Ovary (tissue), 9 donors: ENCODE data around the gene KLK7. TPM values are rescaled to one million over a fixed set of nuclear protein-coding genes. Genes with fewer than 3 reads are reported as not detected.

ENCODE experiments used
- DNase-seq, 5 donors: peaks; one replicate each; pipeline ENCODE4 v3.0.0-alpha.2; 2019 to 2020
- H3K27ac ChIP-seq, 2 donors: fragments of 200-600 bp; one replicate each; pipeline versions ENCODE4 v1.5.1 to v1.8.0; 2019 to 2022
- H3K27me3 ChIP-seq: fragments of 200-600 bp; one replicate; pipeline ENCODE4 v1.8.0; 2022
- H3K36me3 ChIP-seq: fragments of 200-600 bp; sonication (generic); one replicate; pipeline ENCODE4 v1.5.1; 2019
- H3K4me1 ChIP-seq: one replicate; pipeline ENCODE4 v1.8.1; 2013; ENCODE audit warnings: mild to moderate bottlenecking, moderate library complexity; ENCODE audit not compliant: insufficient read depth
- H3K4me3 ChIP-seq: fragments of 200-600 bp; sonication (generic); one replicate; pipeline ENCODE4 v1.5.1; 2017
- H3K9me3 ChIP-seq, 2 donors: fragments of 200-600 bp in 1 of 2; sonication (generic) in 1 of 2; one replicate each; pipeline versions ENCODE4 v1.5.1 to v1.8.1; 2013 to 2019; ENCODE audit warnings: mild to moderate bottlenecking in 1 of 2, moderate library complexity in 1 of 2
- EP300 ChIP-seq: sonication (generic); formaldehyde crosslinking; IDR thresholded peaks from one replicate; pipeline ENCODE4 v1.6.1; 2017; ENCODE audit warnings: antibody characterized with exemption
- POLR2A ChIP-seq: fragments of 450-650 bp; IDR thresholded peaks from one replicate; pipeline ENCODE4 v1.6.1; 2017; ENCODE audit warnings: antibody characterized with exemption, mild to moderate bottlenecking, moderate library complexity
- WGBS, 3 donors: extraction: QIAGEN DNeasy Blood & Tissue Kit in 1 of 3; methylation state at CpG; one replicate each; pipeline versions ENCODE4 v1.1.5 to v1.1.7; 2013 to 2017; 5-methylcytosine and 5-hydroxymethylcytosine counted together
- intact Hi-C, 4 donors: fragments of 100-400 bp; cut with DNase I; formaldehyde crosslinking; loops; one replicate each; pipeline versions ENCODE4 v1.11.0 to v1.15.1; 2022 to 2023
- polyA plus RNA-seq, 2 donors: library from polyadenylated mRNA; stranded (reverse); fragments of 200-250 nt in 1 of 2; fragments of 350-450 nt in 1 of 2; fragmentation: Illumina TruSeq in 1 of 2; extraction: RNeasy Lipid Tissue Mini Kit (QIAGEN cat#74804) in 1 of 2; gene quantifications; one replicate each; pipeline ENCODE4 v1.2.3, GENCODE V29; 2013 to 2014
- total RNA-seq, 7 donors: library from RNA; depleted of rRNA in 2 of 7; stranded (reverse); fragments of >200 nt in 2 of 7; fragmentation: NEBNext Ultra II Directional in 3 of 7; extraction: Animal tissue kit (Norgen Biotek cat#: 25700) in 3 of 7; gene quantifications; one replicate each; pipeline versions ENCODE4 v1.1.0 to v1.2.4, GENCODE V29; 2016 to 2023
- TF ChIP-seq, protein P1 (sequence below), 3 donors: fragments of 450-650 bp in 2 of 3; fragments of 200-600 bp in 1 of 3; IDR thresholded peaks; one replicate each; pipeline versions ENCODE4 v1.5.1 to v1.8.0; 2016 to 2022; ENCODE audit warnings: antibody characterized with exemption in 3 of 3, mild to moderate bottlenecking in 1 of 3
- donor health status: DM: no; HTN: no; CAD: no; lungs with moderate emphysema.
- donor health status: DM: no; HTN: no; CAD: no.
- donor health status: Bipolar disorder and iron deficiency.
- donor health status: DM: yes; HTN: yes; CAD: no.
- donor health status: DM: no; HTN: no; CAD: no.
- donor health status: DM: yes; HTN: yes; CAD: no.

Gene KLK7
- total and polyA plus RNA-seq, 9 donors, result 0.05 to 59.6 (median 0.97) TPM; not detected in 4

DNA sequence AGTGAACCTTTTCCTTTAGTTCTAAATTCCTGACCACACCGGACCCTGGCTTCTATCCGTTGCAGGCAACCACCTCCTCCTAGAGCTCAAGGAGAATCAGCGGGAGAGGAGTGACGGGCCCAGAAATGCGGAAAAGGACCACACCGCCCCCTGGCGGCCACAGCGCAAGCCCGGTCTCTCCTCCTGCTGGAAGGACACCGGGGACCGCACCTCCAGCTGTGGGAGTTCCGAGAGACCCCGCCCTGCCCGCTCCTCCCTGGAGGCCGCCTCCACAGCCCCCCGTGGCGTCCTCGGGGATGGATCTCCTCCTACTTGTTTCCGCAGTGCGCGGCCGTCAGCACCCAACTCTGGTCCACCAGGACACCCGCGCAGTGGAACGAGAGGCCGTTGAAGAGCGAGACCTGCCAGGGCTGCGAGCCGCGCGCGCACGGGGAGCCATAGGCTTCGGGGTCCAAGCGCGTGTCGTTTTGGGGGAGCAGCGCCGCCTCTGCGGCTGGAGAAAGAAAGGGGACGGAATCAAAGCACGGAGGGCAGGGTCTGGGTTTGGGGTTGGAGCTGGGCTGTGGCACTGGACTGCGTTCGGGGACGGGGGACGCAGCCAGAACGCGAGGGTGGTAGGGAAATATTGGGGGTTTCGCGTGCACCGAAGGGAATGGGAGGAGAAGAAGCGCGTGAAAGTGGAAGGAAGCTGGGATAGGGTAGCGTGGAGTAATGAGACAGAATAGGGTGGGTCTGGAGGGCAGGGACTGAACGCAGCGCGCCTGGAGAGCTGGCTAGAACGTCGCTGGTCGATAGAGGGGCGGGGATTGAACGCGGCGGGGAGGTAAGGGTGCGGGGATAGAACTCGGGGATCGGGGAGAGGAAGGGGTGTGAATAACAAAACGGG, 33.3 kb upstream of the KLK7 start:
- peak; percentile 72 to 93 (median 84) for DNase-seq
- peak overlapping the region; percentile 59 to 94 for H3K27ac ChIP-seq
- no peaks in the 10 kb centered on the region for H3K27me3 ChIP-seq
- intact Hi-C loops, result loop anchor here in 2 of 4 donors (5.0 kb wide), 2 partner anchors 85 to 160 kb away; no protein-coding TSS in a partner anchor
- H3K4me1 ChIP-seq, result peaks cover 3% of the 10 kb centered on the region
- TF ChIP-seq, protein P1, sequence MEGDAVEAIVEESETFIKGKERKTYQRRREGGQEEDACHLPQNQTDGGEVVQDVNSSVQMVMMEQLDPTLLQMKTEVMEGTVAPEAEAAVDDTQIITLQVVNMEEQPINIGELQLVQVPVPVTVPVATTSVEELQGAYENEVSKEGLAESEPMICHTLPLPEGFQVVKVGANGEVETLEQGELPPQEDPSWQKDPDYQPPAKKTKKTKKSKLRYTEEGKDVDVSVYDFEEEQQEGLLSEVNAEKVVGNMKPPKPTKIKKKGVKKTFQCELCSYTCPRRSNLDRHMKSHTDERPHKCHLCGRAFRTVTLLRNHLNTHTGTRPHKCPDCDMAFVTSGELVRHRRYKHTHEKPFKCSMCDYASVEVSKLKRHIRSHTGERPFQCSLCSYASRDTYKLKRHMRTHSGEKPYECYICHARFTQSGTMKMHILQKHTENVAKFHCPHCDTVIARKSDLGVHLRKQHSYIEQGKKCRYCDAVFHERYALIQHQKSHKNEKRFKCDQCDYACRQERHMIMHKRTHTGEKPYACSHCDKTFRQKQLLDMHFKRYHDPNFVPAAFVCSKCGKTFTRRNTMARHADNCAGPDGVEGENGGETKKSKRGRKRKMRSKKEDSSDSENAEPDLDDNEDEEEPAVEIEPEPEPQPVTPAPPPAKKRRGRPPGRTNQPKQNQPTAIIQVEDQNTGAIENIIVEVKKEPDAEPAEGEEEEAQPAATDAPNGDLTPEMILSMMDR (IDR thresholded peaks at IDR 0.05), result peak; percentile 59 to 86 (median 83)
- TF ChIP-seq EP300 (no peak), POLR2A (peak; percentile 56)
- H3K36me3 ChIP-seq, result no peaks in the 10 kb centered on the region
- H3K9me3 ChIP-seq, result no peaks in the 10 kb centered on the region
- H3K4me3 ChIP-seq, result peak overlapping the region; percentile 45
- 1 to 2% (median 1%) methylated on average over 61 to 68 of the region's 68 CpGs for WGBS, 3 donors

DNA sequence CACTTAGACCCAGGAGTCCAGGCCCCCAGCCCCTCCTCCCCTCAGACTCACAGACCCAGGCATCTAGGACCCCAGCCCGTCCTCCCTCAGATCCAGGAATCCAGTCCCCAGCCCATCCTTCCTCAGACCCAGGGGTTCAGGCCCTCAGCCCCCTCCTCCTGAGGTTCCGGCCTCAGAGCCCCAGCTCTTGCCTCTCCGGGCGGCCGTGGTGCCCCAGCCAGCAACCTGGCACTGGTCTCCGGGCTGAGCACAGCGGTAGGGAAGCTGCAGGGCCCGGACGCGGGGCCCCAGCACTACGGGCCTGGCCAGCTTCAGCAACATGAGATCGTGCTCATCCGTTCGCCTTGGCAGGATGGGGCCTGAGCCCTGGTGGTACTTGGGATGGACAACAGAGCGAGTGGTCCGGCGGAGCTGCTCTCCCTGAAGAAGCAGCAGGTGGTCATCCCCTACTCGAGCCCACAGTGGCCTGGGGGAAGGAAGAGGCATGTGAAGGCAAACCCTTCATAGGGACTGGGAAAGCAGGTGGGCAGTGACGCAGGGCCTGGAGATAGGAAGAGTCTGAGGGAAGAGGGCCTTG, 32.1 kb upstream of the KLK7 start:
- no peaks in the 10 kb centered on the region for H3K27me3 ChIP-seq
- intact Hi-C loops, result loop anchor here in 2 of 4 donors (5.0 kb wide), 2 partner anchors 83 to 162 kb away; no protein-coding TSS in a partner anchor

DNA sequence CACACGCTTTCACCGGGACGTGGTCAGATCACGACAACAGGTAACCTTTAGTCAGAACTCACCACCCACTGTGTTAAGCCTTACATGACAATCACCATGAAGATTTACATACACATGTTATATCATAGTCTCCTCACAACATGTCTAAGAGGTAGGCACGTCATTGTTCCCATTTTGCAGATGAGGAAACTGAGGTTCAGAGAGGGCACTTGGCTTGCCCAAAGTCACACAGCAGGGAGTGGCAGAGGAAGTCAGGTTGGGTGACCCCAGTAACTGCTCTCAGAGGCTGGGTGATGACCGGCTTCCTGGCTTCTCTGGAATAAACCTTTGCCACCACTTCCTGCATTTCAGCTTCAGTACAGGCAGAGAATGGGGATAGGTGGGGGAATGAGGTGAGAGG, 30.5 kb upstream of the KLK7 start:
- Histone ChIP-seq H3K9me3 (no peaks in the 10 kb centered on the region), H3K4me3 (no peak overlapping the region), H3K27me3 (no peaks in the 10 kb centered on the region), H3K27ac (no peak overlapping the region), H3K36me3 (no peaks in the 10 kb centered on the region), H3K4me1 (no peaks in the 10 kb centered on the region)
- intact Hi-C loops, result no loop called here
- no peak for DNase-seq
- 86 to 92% (median 90%) methylated on average over 6 of the region's 6 CpGs for WGBS, 3 donors
- no peak for TF ChIP-seq POLR2A
- TF ChIP-seq, protein P1 (IDR thresholded peaks at IDR 0.05), result no peak
- no peak for TF ChIP-seq EP300

More for the DNA sequence above, 32.1 kb upstream of the KLK7 start:
- Histone ChIP-seq H3K4me1 (peaks cover 3% of the 10 kb centered on the region), H3K27ac (no peak overlapping the region), H3K9me3 (no peaks in the 10 kb centered on the region), H3K36me3 (no peaks in the 10 kb centered on the region), H3K4me3 (no peak overlapping the region)
- WGBS, 3 donors, result 83 to 92% (median 87%) methylated on average over 19 of the region's 19 CpGs
- TF ChIP-seq EP300 (no peak), POLR2A (no peak)
- TF ChIP-seq, protein P1 (IDR thresholded peaks at IDR 0.05), result no peak
- peak in 2 of 5 donors; percentile 29 to 48 for DNase-seq

DNA sequence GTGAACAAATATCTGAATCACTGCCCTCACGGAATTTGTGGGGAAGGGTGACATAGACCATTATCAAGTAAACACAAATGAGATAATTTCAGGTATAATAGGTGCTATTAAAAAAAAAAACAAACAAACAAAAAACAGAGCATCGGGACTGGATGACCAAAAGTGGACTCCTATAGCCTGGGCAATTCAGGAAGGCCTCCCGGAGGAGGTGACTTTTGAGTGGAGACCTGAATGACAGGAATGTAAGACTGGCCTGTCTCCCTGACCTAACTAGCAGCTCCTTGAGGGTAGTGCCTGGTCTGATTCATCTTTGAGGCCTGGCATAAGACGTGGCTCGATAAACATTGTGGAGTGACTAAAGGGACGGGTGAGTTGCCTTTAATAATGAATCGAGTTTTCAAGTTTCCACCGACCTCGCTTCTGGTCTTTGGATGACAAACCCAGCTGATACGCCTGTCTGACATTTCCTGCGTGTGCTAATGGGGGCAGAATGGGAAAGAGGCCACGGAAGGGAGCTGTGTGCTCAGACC, 29.0 kb upstream of the KLK7 start:
- intact Hi-C loops, result no loop called here
- TF ChIP-seq EP300, result no peak
- TF ChIP-seq, protein P1 (IDR thresholded peaks at IDR 0.05), result no peak
- TF ChIP-seq POLR2A, result no peak
- Histone ChIP-seq H3K4me1 (no peaks in the 10 kb centered on the region), H3K9me3 (no peaks in the 10 kb centered on the region), H3K27me3 (no peaks in the 10 kb centered on the region), H3K27ac (no peak overlapping the region), H3K36me3 (no peaks in the 10 kb centered on the region), H3K4me3 (no peak overlapping the region)
- WGBS, 3 donors, result 61 to 74% (median 65%) methylated on average over 12 of the region's 12 CpGs
- DNase-seq, result no peak
